HCT116 (cell line): ENCODE measurements around the gene NCKAP5L. TPM values are rescaled to one million over a fixed set of nuclear protein-coding genes. Genes with fewer than 3 reads are reported as not detected.
A peak's percentile ranks its signal among the peaks of the same experiment; 100 is the strongest.

Experiments
- ATAC-seq: fragments of 200-7000 bp; cut with Tn5 transposase; 2 replicates; pipeline ENCODE4 v1.9.1; 2020; ENCODE audit warnings: mild to moderate bottlenecking, moderate library complexity
- BruUV-seq: library from RNA; stranded (reverse); fragments of 400-500 nt; replicated peaks from 2 replicates; lab custom pipeline; 2021; lab: Mats Ljungman, UMichigan
- CTCF ChIA-PET: fragments of 300-600 bp; sonication (Branson Sonifier 250); formaldehyde crosslinking; loops from one replicate; lab custom pipeline; 2021; ENCODE audit warnings: antibody characterized with exemption; lab: Charles Lee
- POLR2A ChIA-PET: fragments of 300-600, 350-600 bp; sonication (Branson Sonifier 250); formaldehyde crosslinking; loops from one replicate; lab custom pipeline; 2021; ENCODE audit warnings: antibody characterized with exemption; lab: Charles Lee
- RAD21 ChIA-PET, 2 experiments: fragments of 300-600 bp; sonication (Branson Sonifier 250); formaldehyde crosslinking; loops; one replicate each; lab custom pipeline; 2023; ENCODE audit warnings: low total read pairs in 2 of 2; ENCODE audit not compliant: uncharacterized antibody in 2 of 2, unreplicated experiment in 2 of 2, low non-redundant PET in 1 of 2; lab: Charles Lee
- DNase-seq: peaks from one replicate; pipeline ENCODE4 v3.0.0-alpha.2; 2010; ENCODE audit warnings: low read depth, low spot score
- H2AFZ ChIP-seq: fragments of 200-600 bp; shearing (Covaris generic), sonication (generic); 2 replicates; pipeline ENCODE4 v1.6.1; 2017; ENCODE audit warnings: low read depth, mixed run types, mixed read lengths, antibody characterized with exemption, low read length; ENCODE audit not compliant: poor library complexity, severe bottlenecking
- H3K27ac ChIP-seq: 2 replicates; pipeline ENCODE4 v1.5.1; 2012; ENCODE audit warnings: low read depth, low read length
- H3K27me3 ChIP-seq: fragments of 200-600 bp; sonication (generic); 2 replicates; pipeline ENCODE4 v1.6.1; 2016; ENCODE audit warnings: mixed run types, low read length, mixed read lengths; ENCODE audit not compliant: insufficient read depth
- H3K36me3 ChIP-seq, 2 experiments: fragments of 200-500 bp in 1 of 2; fragments of 200-600 bp in 1 of 2; sonication (Bioruptor generic) in 1 of 2; sonication (generic) in 1 of 2; 2 replicates each; pipeline versions ENCODE4 v1.5.1 to v1.6.1; 2014 to 2016; ENCODE audit warnings: low read length in 2 of 2, inconsistent platforms in 1 of 2, mixed read lengths in 1 of 2, mixed run types in 1 of 2; ENCODE audit not compliant: insufficient read depth in 2 of 2, control insufficient read depth in 1 of 2
- H3K4me1 ChIP-seq, 2 experiments: fragments of 200-600 bp in 1 of 2; sonication (generic) in 1 of 2; 2 replicates each; pipeline versions ENCODE4 v1.5.1 to v1.6.1; 2012 to 2017; ENCODE audit warnings: low read length in 2 of 2, inconsistent platforms in 1 of 2, mild to moderate bottlenecking in 1 of 2, mixed read lengths in 1 of 2, mixed run types in 1 of 2, moderate library complexity in 1 of 2; ENCODE audit not compliant: insufficient read depth in 2 of 2, control insufficient read depth in 1 of 2
- H3K4me2 ChIP-seq: fragments of 200-600 bp; sonication (generic); 2 replicates; pipeline ENCODE4 v1.6.1; 2017; ENCODE audit warnings: mixed run types, low read length, mixed read lengths
- H3K4me3 ChIP-seq, 2 experiments: fragments of 200-600 bp in 1 of 2; sonication (generic) in 1 of 2; replicated peaks in 1 of 2; 2 replicates each; pipeline ENCODE4 v1.5.1; 2011 to 2016; ENCODE audit warnings: low read length in 2 of 2, control low read depth in 1 of 2, low read depth in 1 of 2, mild to moderate bottlenecking in 1 of 2, mixed read lengths in 1 of 2, mixed run types in 1 of 2
- H3K79me2 ChIP-seq: fragments of 200-600 bp; sonication (generic); 2 replicates; pipeline ENCODE4 v1.6.1; 2017; ENCODE audit warnings: mild to moderate bottlenecking, mixed run types, low read length, moderate library complexity, mixed read lengths; ENCODE audit not compliant: insufficient read depth
- H3K9ac ChIP-seq: fragments of 200-600 bp; sonication (generic); 2 replicates; pipeline ENCODE4 v1.6.1; 2016; ENCODE audit warnings: low read length, mixed read lengths
- H3K9me2 ChIP-seq: fragments of 200-600 bp; sonication (generic), shearing (Covaris generic); 2 replicates; pipeline ENCODE4 v1.6.1; 2017; ENCODE audit warnings: mixed run types, mild to moderate bottlenecking, moderate library complexity; ENCODE audit not compliant: insufficient read depth
- H3K9me3 ChIP-seq, 2 experiments: fragments of 200-500 bp in 1 of 2; fragments of 200-600 bp in 1 of 2; sonication (Bioruptor generic) in 1 of 2; sonication (generic) in 1 of 2; 2 replicates each; pipeline ENCODE4 v1.6.1; 2014 to 2017; ENCODE audit warnings: low read length in 2 of 2, mixed read lengths in 2 of 2, inconsistent platforms in 1 of 2, low read depth in 1 of 2, mild to moderate bottlenecking in 1 of 2, mixed run types in 1 of 2, moderate library complexity in 1 of 2; ENCODE audit not compliant: control insufficient read depth in 1 of 2, insufficient read depth in 1 of 2
- H4K20me1 ChIP-seq: fragments of 200-600 bp; sonication (generic), shearing (Covaris generic); 2 replicates; pipeline ENCODE4 v1.6.1; 2017; ENCODE audit warnings: mixed run types, mild to moderate bottlenecking, moderate library complexity; ENCODE audit not compliant: insufficient read depth
- ELF1 ChIP-seq: IDR thresholded peaks from 2 replicates; pipeline ENCODE4 v1.6.1; 2012; ENCODE audit warnings: low read depth, borderline replicate concordance
- EZH2 ChIP-seq: fragments of 200-600 bp; sonication (generic); IDR thresholded peaks from 2 replicates; pipeline ENCODE4 v1.6.1; 2017; ENCODE audit warnings: antibody characterized with exemption, mixed run types
- FOSL1 ChIP-seq: IDR thresholded peaks from 2 replicates; pipeline ENCODE4 v1.6.1; 2012; ENCODE audit warnings: low read depth
- POLR2AphosphoS5 ChIP-seq: IDR thresholded peaks from 2 replicates; pipeline ENCODE4 v1.6.1; 2011; ENCODE audit warnings: mild to moderate bottlenecking, low read depth, low read length, moderate library complexity
- RAD21 ChIP-seq: IDR thresholded peaks from 2 replicates; pipeline ENCODE4 v1.6.1; 2012; ENCODE audit warnings: low read depth, mild to moderate bottlenecking
- SIN3A ChIP-seq: IDR thresholded peaks from 2 replicates; pipeline ENCODE4 v1.6.1; 2012; ENCODE audit warnings: low read depth
- SRF ChIP-seq: IDR thresholded peaks from 2 replicates; pipeline ENCODE4 v1.6.1; 2012; ENCODE audit warnings: low read depth
- TCF7L2 ChIP-seq: IDR thresholded peaks from 2 replicates; pipeline ENCODE4 v1.7.0; 2011; ENCODE audit warnings: borderline replicate concordance, inconsistent platforms; ENCODE audit not compliant: insufficient read depth, insufficient read length; ENCODE audit errors: extremely low read depth
- YY1 ChIP-seq: IDR thresholded peaks from 2 replicates; pipeline ENCODE4 v1.6.1; 2011; ENCODE audit warnings: low read length, low read depth, moderate library complexity, mild to moderate bottlenecking; ENCODE audit not compliant: insufficient replicate concordance; ENCODE audit errors: extremely low read depth
- ZFX ChIP-seq: fragments of 450-650 bp; IDR thresholded peaks from 2 replicates; pipeline ENCODE4 v1.6.1; 2017
- intact Hi-C: fragments of 100-400 bp; cut with micrococcal nuclease; formaldehyde crosslinking; loops from 2 replicates; pipeline ENCODE4 v1.10.0; 2022
- total RNA-seq: library from RNA; stranded (reverse); gene quantifications from one replicate; pipeline ENCODE4 v1.2.1, GENCODE V29; 2021; ENCODE audit not compliant: unreplicated experiment
- TF ChIP-seq, protein P1 (sequence below), 3 experiments: fragments of 200-600 bp in 1 of 3; sonication (generic) in 1 of 3; IDR thresholded peaks in 2 of 3; conservative IDR thresholded peaks in 1 of 3; 2 replicates each; pipeline ENCODE4 v1.5.1; 2012 to 2017; ENCODE audit warnings: low read depth in 2 of 3, low read length in 2 of 3, antibody characterized with exemption in 1 of 3, borderline replicate concordance in 1 of 3, control low read depth in 1 of 3, mild to moderate bottlenecking in 1 of 3, mixed read lengths in 1 of 3, mixed run types in 1 of 3, moderate library complexity in 1 of 3; ENCODE audit not compliant: insufficient read depth in 1 of 3
- TF ChIP-seq, protein P2 (sequence below): IDR thresholded peaks from 2 replicates; pipeline ENCODE4 v1.6.1; 2011; ENCODE audit warnings: mild to moderate bottlenecking, low read length, moderate library complexity; ENCODE audit not compliant: insufficient replicate concordance; ENCODE audit errors: extremely low read depth
- TF ChIP-seq, protein P3 (sequence below): IDR thresholded peaks from 2 replicates; pipeline ENCODE4 v1.6.1; 2012

NCKAP5L gene
- total RNA-seq, 1 experiment from 2014 or later: 12.1 TPM

DNA sequence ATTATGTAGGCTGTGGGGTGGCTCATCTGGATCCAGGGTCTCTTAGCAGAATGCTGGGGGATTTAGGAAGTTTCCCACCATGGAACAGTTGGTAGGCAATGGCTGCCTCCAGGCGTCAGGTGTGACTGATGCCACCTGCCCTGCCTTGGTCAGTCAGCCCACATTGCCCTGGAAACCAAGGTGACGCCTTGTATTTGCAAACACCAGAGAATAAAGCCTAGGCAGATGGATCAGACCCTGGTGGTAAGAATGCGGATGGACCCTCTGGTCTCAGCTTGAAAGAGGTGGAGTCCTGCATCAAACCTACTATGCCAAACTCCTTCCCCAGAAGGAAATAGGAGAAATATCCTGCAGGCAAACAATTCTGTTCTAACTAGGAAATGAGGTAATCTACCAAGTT lies 38.2 kb downstream of the NCKAP5L start:
- H3K9me2 ChIP-seq: no peaks in the 10 kb centered on the region
- TF ChIP-seq, protein P1, sequence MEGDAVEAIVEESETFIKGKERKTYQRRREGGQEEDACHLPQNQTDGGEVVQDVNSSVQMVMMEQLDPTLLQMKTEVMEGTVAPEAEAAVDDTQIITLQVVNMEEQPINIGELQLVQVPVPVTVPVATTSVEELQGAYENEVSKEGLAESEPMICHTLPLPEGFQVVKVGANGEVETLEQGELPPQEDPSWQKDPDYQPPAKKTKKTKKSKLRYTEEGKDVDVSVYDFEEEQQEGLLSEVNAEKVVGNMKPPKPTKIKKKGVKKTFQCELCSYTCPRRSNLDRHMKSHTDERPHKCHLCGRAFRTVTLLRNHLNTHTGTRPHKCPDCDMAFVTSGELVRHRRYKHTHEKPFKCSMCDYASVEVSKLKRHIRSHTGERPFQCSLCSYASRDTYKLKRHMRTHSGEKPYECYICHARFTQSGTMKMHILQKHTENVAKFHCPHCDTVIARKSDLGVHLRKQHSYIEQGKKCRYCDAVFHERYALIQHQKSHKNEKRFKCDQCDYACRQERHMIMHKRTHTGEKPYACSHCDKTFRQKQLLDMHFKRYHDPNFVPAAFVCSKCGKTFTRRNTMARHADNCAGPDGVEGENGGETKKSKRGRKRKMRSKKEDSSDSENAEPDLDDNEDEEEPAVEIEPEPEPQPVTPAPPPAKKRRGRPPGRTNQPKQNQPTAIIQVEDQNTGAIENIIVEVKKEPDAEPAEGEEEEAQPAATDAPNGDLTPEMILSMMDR (IDR thresholded peaks at IDR 0.05 in 2 of 3, conservative IDR thresholded peaks at IDR 0.05 in 1 of 3; ENCODE audit: borderline replicate concordance in 1 of 3, insufficient read depth in 1 of 3, low read depth in 2 of 3, low read length in 2 of 3): peak in 2 of 3 experiments; percentile 17 to 26; a peak in 2 of 6 replicates
- no peak for TF ChIP-seq RAD21
- TF ChIP-seq, protein P2, sequence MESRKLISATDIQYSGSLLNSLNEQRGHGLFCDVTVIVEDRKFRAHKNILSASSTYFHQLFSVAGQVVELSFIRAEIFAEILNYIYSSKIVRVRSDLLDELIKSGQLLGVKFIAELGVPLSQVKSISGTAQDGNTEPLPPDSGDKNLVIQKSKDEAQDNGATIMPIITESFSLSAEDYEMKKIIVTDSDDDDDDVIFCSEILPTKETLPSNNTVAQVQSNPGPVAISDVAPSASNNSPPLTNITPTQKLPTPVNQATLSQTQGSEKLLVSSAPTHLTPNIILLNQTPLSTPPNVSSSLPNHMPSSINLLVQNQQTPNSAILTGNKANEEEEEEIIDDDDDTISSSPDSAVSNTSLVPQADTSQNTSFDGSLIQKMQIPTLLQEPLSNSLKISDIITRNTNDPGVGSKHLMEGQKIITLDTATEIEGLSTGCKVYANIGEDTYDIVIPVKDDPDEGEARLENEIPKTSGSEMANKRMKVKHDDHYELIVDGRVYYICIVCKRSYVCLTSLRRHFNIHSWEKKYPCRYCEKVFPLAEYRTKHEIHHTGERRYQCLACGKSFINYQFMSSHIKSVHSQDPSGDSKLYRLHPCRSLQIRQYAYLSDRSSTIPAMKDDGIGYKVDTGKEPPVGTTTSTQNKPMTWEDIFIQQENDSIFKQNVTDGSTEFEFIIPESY: no peak
- DNase-seq (no peak), ATAC-seq (peak; percentile 44; the same call in 1 of the 2 replicates)
- no peak overlapping the region for H3K27ac ChIP-seq
- H3K9ac ChIP-seq: no peak overlapping the region
- H4K20me1 ChIP-seq: no peaks in the 10 kb centered on the region
- H3K27me3 ChIP-seq: no peaks in the 10 kb centered on the region
- TSS peak; percentile 18 for BruUV-seq
- no peak overlapping the region for H3K4me2 ChIP-seq
- no peak overlapping the region for H3K4me3 ChIP-seq
- H3K79me2 ChIP-seq: no peaks in the 10 kb centered on the region
- H2AFZ ChIP-seq: no peak overlapping the region
- intact Hi-C loops: no loop called here
- ChIA-PET CTCF (no interaction called here), POLR2A (no interaction called here), RAD21 (no interaction called here)
- peaks cover 0 to 3% of the 10 kb centered on the region in 2 experiments; a peak in 1 of 4 replicates for H3K4me1 ChIP-seq
- H3K36me3 ChIP-seq: no peaks in the 10 kb centered on the region
- no peaks in the 10 kb centered on the region for H3K9me3 ChIP-seq

DNA sequence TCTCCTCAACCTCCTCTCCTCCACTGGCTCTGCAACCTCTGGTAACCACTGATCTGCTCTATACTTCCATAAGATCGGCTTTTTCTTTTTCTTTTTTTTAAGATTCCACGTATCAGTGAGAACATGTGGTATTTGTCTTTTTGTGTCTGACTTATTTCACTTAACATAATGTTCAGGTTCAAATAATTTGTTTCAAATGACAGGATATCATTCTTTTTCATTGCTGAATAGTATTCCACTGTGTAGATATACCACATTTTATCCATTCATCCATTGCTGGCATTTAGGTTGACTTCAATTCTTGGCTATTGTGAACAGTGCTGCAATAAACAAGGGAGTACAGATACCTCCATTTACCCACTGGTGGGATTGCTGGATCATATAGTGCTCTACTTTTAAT lies 40.5 kb downstream of the NCKAP5L start:
- H3K4me3 ChIP-seq: no peak overlapping the region
- peaks cover 0 to 9% of the 10 kb centered on the region in 2 experiments; a peak in 2 of 4 replicates for H3K4me1 ChIP-seq
- intact Hi-C loops: no loop called here
- H3K9me2 ChIP-seq: no peaks in the 10 kb centered on the region
- H3K79me2 ChIP-seq: no peaks in the 10 kb centered on the region
- H4K20me1 ChIP-seq: no peaks in the 10 kb centered on the region
- ATAC-seq (no peak), DNase-seq (no peak)
- H3K36me3 ChIP-seq: no peaks in the 10 kb centered on the region
- POLR2A ChIA-PET: no interaction called here
- no peaks in the 10 kb centered on the region for H3K9me3 ChIP-seq
- BruUV-seq: no TSS peak
- no peak overlapping the region for H3K4me2 ChIP-seq
- H3K9ac ChIP-seq: no peak overlapping the region
- CTCF ChIA-PET: interaction anchor here (2.1 kb wide), 1 partner anchor 10 kb away, joined by 10 read pairs; no protein-coding TSS in a partner anchor
- H3K27ac ChIP-seq: no peak overlapping the region
- no peak overlapping the region for H2AFZ ChIP-seq
- no peaks in the 10 kb centered on the region for H3K27me3 ChIP-seq
- RAD21 ChIA-PET: no interaction called here
- TF ChIP-seq EZH2 (no peak), FOSL1 (no peak), YY1 (no peak), SIN3A (no peak), TCF7L2 (no peak), ELF1 (no peak), POLR2AphosphoS5 (no peak), RAD21 (no peak), ZFX (no peak), SRF (no peak)
- TF ChIP-seq, protein P3, sequence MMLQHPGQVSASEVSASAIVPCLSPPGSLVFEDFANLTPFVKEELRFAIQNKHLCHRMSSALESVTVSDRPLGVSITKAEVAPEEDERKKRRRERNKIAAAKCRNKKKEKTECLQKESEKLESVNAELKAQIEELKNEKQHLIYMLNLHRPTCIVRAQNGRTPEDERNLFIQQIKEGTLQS: no peak
- TF ChIP-seq, protein P1 (IDR thresholded peaks at IDR 0.05 in 2 of 3, conservative IDR thresholded peaks at IDR 0.05 in 1 of 3; ENCODE audit: borderline replicate concordance in 1 of 3, insufficient read depth in 1 of 3, low read depth in 2 of 3, low read length in 2 of 3): no peak
